GM10248 (cell line): ENCODE measurements around the gene SIM2.

Experiments used
- CTCF ChIA-PET: fragments of 300-600 bp; sonication (Branson Sonifier 250); formaldehyde crosslinking; extraction: SDS; loops from one replicate; lab custom pipeline; 2021; ENCODE audit warnings: antibody characterized with exemption; lab: Yijun Ruan, JAX
- POLR2A ChIA-PET: fragments of 350-650 bp; sonication (Branson Sonifier 250); formaldehyde crosslinking; extraction: SDS; loops from one replicate; lab custom pipeline; 2020; ENCODE audit warnings: antibody characterized with exemption; lab: Yijun Ruan, JAX
- DNase-seq: peaks from one replicate; pipeline ENCODE4 v3.0.0; 2012; ENCODE audit errors: extremely low spot score
- CTCF ChIP-seq: IDR thresholded peaks from 2 replicates; pipeline ENCODE4 v1.5.1; 2012; ENCODE audit warnings: mild to moderate bottlenecking, low read depth; ENCODE audit errors: extremely low read depth, missing control alignments, control extremely low read depth

The SIM2 gene

GRCh38 chr21:36791695-36792470 is 93.0 kb downstream of the SIM2 start:
- DNase-seq = no peak
- ChIA-PET POLR2A (no interaction called here), CTCF (no interaction called here)
- no peak for TF ChIP-seq CTCF

- peak; percentile 28 for DNase-seq
- TF ChIP-seq CTCF = no peak
- CTCF ChIA-PET = no interaction called here
- POLR2A ChIA-PET = no interaction called here
These were observed 93.6 kb downstream of the SIM2 start for GRCh38 chr21:36792505-36792967.

- POLR2A ChIA-PET = no interaction called here
- CTCF ChIA-PET = no interaction called here
- DNase-seq = no peak
- TF ChIP-seq CTCF = no peak
These were observed 97.2 kb downstream of the SIM2 start for GRCh38 chr21:36796070-36796469.

GRCh38 chr21:36798491-36798890 is 99.6 kb downstream of the SIM2 start:
- ChIA-PET CTCF (interaction anchor here (1.5 kb wide), 1 partner anchor 8 kb away, joined by 3 read pairs; no protein-coding TSS in a partner anchor), POLR2A (no interaction called here)
- no peak for TF ChIP-seq CTCF
- DNase-seq = no peak
